Pulmonary artery endothelial cell (primary cell): ENCODE data around the gene NTSR1. TPM values are rescaled to one million over a fixed set of nuclear protein-coding genes. Genes with fewer than 3 reads are reported as not detected.

Experiments used
- DNase-seq: peaks from one replicate; pipeline ENCODE4 v3.0.0-alpha.2; 2011; ENCODE audit warnings: low read depth, low spot score
- total RNA-seq: library from RNA; depleted of rRNA; stranded (reverse); fragments of >200 nt; gene quantifications from 2 replicates; pipeline ENCODE4 v1.2.3, GENCODE V29; 2014

The NTSR1 gene
- total RNA-seq, 1 donor from 2014 or later, result 2.2 TPM

DNA sequence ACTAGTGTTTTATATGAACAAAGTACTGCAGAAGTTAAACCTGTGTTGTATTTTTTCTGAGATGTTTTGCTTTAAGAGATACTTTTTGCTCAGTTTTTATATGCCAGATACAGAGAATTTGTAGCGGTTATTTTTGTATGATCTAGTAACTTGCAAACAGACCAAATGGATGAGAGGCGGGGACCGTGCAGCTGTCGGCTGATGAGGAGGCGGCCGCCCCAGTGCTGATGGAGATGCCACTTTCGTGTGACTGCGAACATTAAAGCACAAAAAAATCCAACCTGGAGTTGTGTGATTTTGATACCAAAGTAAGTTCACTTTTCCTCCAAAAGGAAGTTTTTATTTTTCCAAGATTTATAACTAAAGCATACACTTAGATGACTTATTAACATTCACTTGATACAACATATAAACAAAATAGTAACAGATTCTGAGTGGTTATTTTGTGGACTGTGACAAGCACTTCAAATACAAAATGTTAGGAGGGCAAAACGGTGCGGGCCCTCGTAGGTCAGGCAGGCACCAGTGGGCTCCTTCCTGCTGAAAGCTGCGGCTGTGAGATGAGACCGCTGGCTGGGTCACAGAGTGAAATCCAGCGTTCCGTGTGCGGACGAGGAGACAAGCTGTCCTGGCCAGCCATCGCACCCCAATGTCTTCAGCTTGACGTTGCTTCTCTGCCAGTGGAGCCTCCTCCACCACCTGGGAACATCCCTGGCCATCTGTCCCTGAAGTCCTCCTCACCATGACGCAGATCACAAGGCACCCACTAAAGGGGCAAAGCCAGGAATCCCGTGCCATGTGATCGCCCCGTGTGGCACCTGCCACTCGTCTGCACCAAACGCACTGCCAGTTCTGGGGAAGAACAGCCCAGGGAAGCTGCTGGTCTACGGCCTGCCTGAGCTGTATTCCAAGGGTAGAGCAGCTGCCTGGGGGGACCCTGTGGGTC lies 92.0 kb downstream of the NTSR1 start:
- no peak for DNase-seq

DNA sequence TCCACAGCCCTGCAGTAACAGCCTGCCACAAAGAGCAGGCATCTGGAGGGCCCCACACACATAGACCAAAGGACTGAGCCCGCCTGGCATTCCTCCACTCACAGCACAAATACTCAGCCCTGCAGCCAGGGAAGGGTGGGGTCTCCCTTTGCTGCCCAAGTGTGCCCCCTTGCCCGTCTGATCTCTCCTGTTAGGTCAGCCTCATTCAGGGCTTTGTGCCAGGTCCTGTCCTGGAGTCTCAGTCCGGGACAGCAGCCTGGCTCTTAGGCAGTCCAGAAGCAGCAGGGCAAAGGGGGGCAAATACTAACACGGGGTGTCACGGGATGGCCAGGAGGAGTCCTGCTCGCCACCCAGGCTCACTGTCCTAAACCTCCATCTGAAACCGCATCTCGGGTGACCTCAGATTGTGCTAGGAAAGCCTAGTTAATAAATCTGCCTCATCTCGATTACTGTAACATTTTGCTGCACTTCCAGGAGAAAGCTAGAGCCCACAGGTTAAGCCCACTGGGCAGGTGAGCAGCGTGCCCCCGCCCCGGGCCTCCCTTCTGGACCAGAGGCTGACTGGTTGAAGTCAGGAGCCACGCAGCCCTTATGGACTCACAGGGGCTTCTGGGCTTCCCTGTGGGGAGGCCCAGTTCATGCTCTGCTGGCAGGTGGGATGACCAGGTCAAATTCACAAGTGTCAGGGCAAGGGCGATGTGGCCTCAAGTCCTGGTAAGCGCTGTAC lies 92.8 kb downstream of the NTSR1 start:
- no peak for DNase-seq

DNA sequence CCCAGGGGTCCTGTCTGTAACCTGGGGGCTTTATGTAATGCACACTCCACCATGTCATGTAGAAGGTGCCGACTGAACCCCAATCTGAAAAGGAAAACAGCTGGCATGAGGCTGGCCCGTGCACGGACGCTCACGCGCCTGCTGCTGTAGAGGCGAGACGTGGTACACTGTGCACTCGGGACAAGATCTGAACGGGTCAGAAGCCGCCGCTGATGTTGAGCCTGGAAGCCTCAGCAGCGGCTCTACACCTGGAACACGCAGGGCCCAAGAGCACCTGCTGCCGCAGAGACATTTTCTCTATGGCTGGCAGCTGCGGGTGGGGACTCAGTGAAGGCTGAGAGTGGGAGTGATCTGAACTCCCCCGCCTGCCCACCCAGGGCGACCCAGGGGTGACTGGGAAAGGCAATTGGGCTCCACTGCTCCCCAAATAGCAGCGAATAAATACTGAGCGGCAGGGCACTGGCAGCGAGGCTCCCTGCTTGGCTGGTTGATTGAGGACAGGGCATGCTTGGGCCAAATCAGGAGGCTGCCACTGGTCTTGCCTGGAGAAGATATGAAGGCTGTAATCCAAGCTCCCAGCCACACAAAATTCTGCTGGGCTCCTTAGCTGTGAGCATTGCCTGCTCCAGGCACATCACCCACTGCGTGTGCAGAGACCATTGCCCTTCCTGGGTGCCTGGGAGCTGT lies 93.5 kb downstream of the NTSR1 start:
- no peak for DNase-seq

- DNase-seq, result no peak
Measured at GRCh38 chr20:62804021-62804626, 95.5 kb downstream of the NTSR1 start.

DNA sequence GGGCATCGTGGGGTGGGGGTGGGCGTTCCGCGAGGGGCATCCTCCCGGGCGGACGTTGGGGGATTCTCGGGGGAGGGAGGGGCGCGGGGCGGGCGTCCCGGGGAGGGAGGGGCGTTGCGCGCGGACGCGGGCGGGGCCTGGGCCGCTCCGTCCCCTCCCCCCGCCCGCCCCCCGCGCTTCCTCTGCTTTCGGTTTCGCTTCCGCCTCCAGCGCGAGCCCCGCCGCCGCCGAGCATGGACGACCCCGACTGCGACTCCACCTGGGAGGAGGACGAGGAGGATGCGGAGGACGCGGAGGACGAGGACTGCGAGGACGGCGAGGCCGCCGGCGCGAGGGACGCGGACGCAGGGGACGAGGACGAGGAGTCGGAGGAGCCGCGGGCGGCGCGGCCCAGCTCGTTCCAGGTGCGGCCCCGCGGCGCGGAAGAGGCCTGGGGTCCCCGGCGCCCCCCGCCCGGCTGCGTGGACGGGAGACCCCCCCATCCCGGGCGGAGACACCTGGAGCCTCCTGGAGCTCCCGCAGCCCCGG lies 96.1 kb downstream of the NTSR1 start, which contains the start of gene OGFR:
OGFR (plus strand) TSS at position 209 of the 528 bp plus-strand sequence; CDS start at position 234, 25 bp downstream.
- DNase-seq, result no peak

GRCh38 chr20:62805155-62805710 lies 96.6 kb downstream of the NTSR1 start:
- DNase-seq, result no peak

GRCh38 chr20:62805711-62806382 lies 97.2 kb downstream of the NTSR1 start:
- DNase-seq, result no peak

DNA sequence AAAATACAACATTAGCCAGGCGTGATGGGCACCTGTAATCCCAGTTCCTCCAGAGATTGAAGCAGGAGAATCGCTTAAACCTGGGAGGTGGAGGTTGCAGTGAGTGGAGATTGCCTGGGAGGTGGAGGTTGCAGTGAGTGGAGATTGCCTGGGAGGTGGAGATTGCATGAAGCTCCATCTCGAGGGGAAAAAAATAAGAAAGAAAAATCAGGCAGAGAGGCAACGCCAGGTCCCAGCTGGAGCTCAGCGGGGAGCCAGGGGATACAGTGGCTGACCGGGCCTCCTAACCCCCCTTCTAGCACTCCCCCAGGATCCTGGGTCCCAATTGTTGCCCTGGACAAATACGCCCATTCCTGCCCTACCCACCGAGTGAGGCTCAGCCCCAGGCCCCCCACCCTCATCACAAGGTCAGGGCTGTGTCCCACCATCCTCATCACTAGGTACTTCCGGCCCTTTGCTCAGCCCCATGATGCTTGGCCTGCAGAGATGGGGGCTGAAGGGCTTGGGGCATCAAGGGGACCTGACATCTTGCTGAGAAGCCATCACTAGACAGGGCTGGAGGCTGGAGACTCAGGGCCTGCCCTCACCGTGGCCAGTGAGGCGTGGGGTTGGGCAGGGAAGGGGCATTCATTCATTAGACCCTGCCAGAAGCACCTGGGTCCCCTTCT lies 97.9 kb downstream of the NTSR1 start:
- DNase-seq, result no peak

DNA sequence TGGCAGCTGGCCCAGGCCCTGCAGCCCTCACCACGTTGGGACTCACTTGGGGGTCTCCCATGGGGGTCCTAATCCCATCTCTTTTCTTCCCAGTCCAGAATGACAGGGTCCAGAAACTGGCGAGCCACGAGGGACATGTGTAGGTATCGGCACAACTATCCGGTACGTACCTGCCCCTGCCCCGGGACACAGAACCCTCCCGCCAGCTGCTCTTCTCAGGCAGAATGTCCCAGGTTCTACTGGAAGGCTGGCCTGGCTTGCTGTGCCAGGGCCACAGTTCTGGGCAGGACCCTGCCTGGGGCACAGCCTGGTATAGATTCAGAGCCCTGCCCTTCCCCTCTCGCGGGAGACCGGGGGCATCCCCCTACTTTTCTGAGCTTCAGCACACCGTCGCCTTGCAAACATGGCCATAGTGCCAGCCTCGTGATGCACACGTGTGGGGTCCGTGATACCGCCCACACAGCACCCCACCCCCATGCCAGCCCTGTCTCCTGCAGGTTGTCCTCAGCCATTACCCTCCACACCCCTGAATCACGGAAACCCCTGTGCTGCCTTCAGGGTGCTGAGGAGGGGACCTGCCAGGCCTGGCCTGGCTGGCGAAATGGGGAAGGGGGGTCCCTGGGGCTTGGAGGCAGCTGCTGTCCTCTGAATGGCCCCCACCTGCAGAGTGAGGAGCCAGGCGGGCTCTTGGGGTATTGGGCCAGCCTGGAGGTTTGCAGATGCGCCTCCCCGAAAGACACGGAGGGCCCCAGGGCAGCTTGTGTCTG lies 99.0 kb downstream of the NTSR1 start:
- no peak for DNase-seq

- DNase-seq, result no peak
Measured at GRCh38 chr20:62808211-62808865, 99.7 kb downstream of the NTSR1 start.

GRCh38 chr20:62809530-62810428 lies 101.1 kb downstream of the NTSR1 start:
- DNase-seq, result no peak

- DNase-seq, result no peak
Measured at GRCh38 chr20:62811320-62811719, 102.7 kb downstream of the NTSR1 start.

- no peak for DNase-seq
Measured at GRCh38 chr20:62811720-62812119, 103.1 kb downstream of the NTSR1 start.
